PC-3 (cell line): Measurements from ENCODE around the gene ULBP1. TPM values are rescaled to one million over a fixed set of nuclear protein-coding genes. Genes with fewer than 3 reads are reported as not detected.
A peak's percentile ranks its signal among the peaks of the same experiment; 100 is the strongest.

Experiments used
- ATAC-seq: fragments of 200-7000 bp; cut with Tn5 transposase; 2 replicates; pipeline ENCODE4 v1.9.1; 2020; ENCODE audit warnings: mild to moderate bottlenecking, moderate library complexity
- BruUV-seq: library from RNA; stranded (reverse); fragments of 400-500 nt; replicated peaks from 2 replicates; lab custom pipeline; 2021; lab: Mats Ljungman, UMichigan
- CTCF ChIA-PET: fragments of 300-600 bp; sonication (Branson Sonifier 250); formaldehyde crosslinking; loops from one replicate; lab custom pipeline; 2022; ENCODE audit warnings: antibody characterized with exemption; lab: Charles Lee
- POLR2A ChIA-PET: fragments of 300-600 bp; sonication (Branson Sonifier 250); formaldehyde crosslinking; loops from one replicate; lab custom pipeline; 2022; ENCODE audit warnings: antibody characterized with exemption; ENCODE audit not compliant: unreplicated experiment; lab: Charles Lee
- DNase-seq: peaks from one replicate; pipeline ENCODE4 v3.0.0-alpha.2; 2015
- H2AFZ ChIP-seq: fragments of 300-600 bp; sonication (generic); 2 replicates; pipeline ENCODE4 v1.6.0; 2016; ENCODE audit warnings: antibody characterized with exemption, low read length
- H3F3A ChIP-seq: fragments of 300-600 bp; sonication (generic); one replicate; pipeline ENCODE4 v1.6.0; 2017; ENCODE audit warnings: antibody characterized with exemption, low read length, control low read depth, mild to moderate bottlenecking; ENCODE audit not compliant: unreplicated experiment
- H3K27ac ChIP-seq: fragments of 300-600 bp; sonication (generic); 2 replicates; pipeline ENCODE4 v1.5.1; 2016; ENCODE audit warnings: mild to moderate bottlenecking, low read length
- H3K27me3 ChIP-seq: fragments of 300-600 bp; sonication (generic); 2 replicates; pipeline ENCODE4 v1.6.1; 2016; ENCODE audit warnings: low read length, mixed read lengths
- H3K36me3 ChIP-seq: fragments of 300-600 bp; sonication (generic); 2 replicates; pipeline ENCODE4 v1.6.1; 2016; ENCODE audit warnings: low read depth, mixed run types, low read length, mixed read lengths
- H3K4me1 ChIP-seq: fragments of 300-600 bp; sonication (generic); 2 replicates; pipeline ENCODE4 v1.5.1; 2016; ENCODE audit warnings: low read length; ENCODE audit not compliant: insufficient read depth
- H3K4me2 ChIP-seq: fragments of 300-600 bp; sonication (generic); 2 replicates; pipeline ENCODE4 v1.6.0; 2016; ENCODE audit warnings: low read length
- H3K4me3 ChIP-seq: fragments of 300-600 bp; sonication (generic); 2 replicates; pipeline ENCODE4 v1.5.1; 2016; ENCODE audit warnings: mild to moderate bottlenecking, low read length, mixed read lengths
- H3K79me2 ChIP-seq: fragments of 300-600 bp; sonication (generic); 2 replicates; pipeline ENCODE4 v1.6.1; 2017; ENCODE audit warnings: low read length, mixed read lengths
- H3K9ac ChIP-seq: fragments of 300-600 bp; sonication (generic); 2 replicates; pipeline ENCODE4 v1.6.0; 2016; ENCODE audit warnings: mild to moderate bottlenecking, low read length
- H3K9me2 ChIP-seq: fragments of 300-600 bp; sonication (generic); replicated peaks from 2 replicates; pipeline ENCODE4 v1.6.1; 2016; ENCODE audit warnings: mixed run types, low read length, mixed read lengths
- H3K9me3 ChIP-seq: fragments of 300-600 bp; sonication (generic); 2 replicates; pipeline ENCODE4 v1.6.1; 2016; ENCODE audit warnings: low read length, mixed read lengths
- H4K20me1 ChIP-seq: fragments of 300-600 bp; sonication (generic); 2 replicates; pipeline ENCODE4 v1.6.1; 2016; ENCODE audit warnings: low read length, mixed read lengths
- CTCF ChIP-seq: fragments of 300-600 bp; sonication (generic); conservative IDR thresholded peaks from 2 replicates; pipeline ENCODE4 v1.5.1; 2017; ENCODE audit warnings: antibody characterized with exemption, low read depth, mild to moderate bottlenecking, low read length
- EZH2 ChIP-seq: fragments of 300-600 bp; sonication (generic); IDR thresholded peaks from one replicate; pipeline ENCODE4 v1.6.1; 2017; ENCODE audit warnings: antibody characterized with exemption, mild to moderate bottlenecking, low read length; ENCODE audit not compliant: unreplicated experiment
- EZH2phosphoT487 ChIP-seq: fragments of 300-600 bp; sonication (generic); IDR thresholded peaks from 2 replicates; pipeline ENCODE4 v1.6.1; 2018; ENCODE audit warnings: mild to moderate bottlenecking, antibody characterized with exemption, low read length, borderline replicate concordance
- intact Hi-C: fragments of 100-400 bp; cut with micrococcal nuclease; formaldehyde crosslinking; loops from 2 replicates; pipeline ENCODE4 v1.9.0; 2023
- total RNA-seq: library from RNA; depleted of rRNA; stranded (reverse); fragments of >200 nt; gene quantifications from 2 replicates; pipeline ENCODE4 v1.2.3, GENCODE V29; 2014

ULBP1 gene
- total RNA-seq, 1 experiment from 2014 or later = 0.87 TPM

GRCh38 chr6:149933461-149933860, 30.3 kb upstream of the ULBP1 start:
- CTCF ChIA-PET = no interaction called here
- no peaks in the 10 kb centered on the region for H3K36me3 ChIP-seq
- no peak overlapping the region for H3K4me3 ChIP-seq
- no peak for DNase-seq
- peaks cover 10% of the 10 kb centered on the region; the same call in 1 of the 2 replicates for H3K4me1 ChIP-seq
- no peaks in the 10 kb centered on the region for H3K79me2 ChIP-seq
- no peaks in the 10 kb centered on the region for H3K9me2 ChIP-seq
- H3K27ac ChIP-seq = no peak overlapping the region
- no peak overlapping the region for H3K9ac ChIP-seq
- ATAC-seq = no peak
- H2AFZ ChIP-seq = no peak overlapping the region
- intact Hi-C loops = no loop called here
- POLR2A ChIA-PET = no interaction called here
- BruUV-seq = no TSS peak
- H3F3A ChIP-seq = no peaks in the 10 kb centered on the region
- H3K4me2 ChIP-seq = no peak overlapping the region
- H3K9me3 ChIP-seq = no peaks in the 10 kb centered on the region
- H3K27me3 ChIP-seq = no peaks in the 10 kb centered on the region
- TF ChIP-seq EZH2 = no peak
- no peaks in the 10 kb centered on the region for H4K20me1 ChIP-seq

- BruUV-seq = no TSS peak
- ChIA-PET POLR2A (no interaction called here), CTCF (interaction anchor here (0.7 kb wide), 1 partner anchor 54 kb away, joined by 8 read pairs; no protein-coding TSS in a partner anchor)
- peak overlapping the region; percentile 26; the same call in 1 of the 2 replicates for H3K4me2 ChIP-seq
- no peaks in the 10 kb centered on the region for H3K9me2 ChIP-seq
- TF ChIP-seq EZH2 (no peak), EZH2phosphoT487 (no peak), CTCF (peak; percentile 78)
- intact Hi-C loops = loop anchor here (1.0 kb wide), 2 partner anchors 83 to 881 kb away; no protein-coding TSS in a partner anchor
- DNase-seq = peak; percentile 83
- H3K27me3 ChIP-seq = no peaks in the 10 kb centered on the region
- no peaks in the 10 kb centered on the region for H3K36me3 ChIP-seq
- ATAC-seq = peak; percentile 25; the same call in 1 of the 2 replicates
- no peak overlapping the region for H3K27ac ChIP-seq
- H3K4me1 ChIP-seq = peaks cover 17% of the 10 kb centered on the region; the same call in 1 of the 2 replicates
- H3K79me2 ChIP-seq = no peaks in the 10 kb centered on the region
- H2AFZ ChIP-seq = no peak overlapping the region
- no peak overlapping the region for H3K4me3 ChIP-seq
- no peak overlapping the region for H3K9ac ChIP-seq
- no peaks in the 10 kb centered on the region for H3F3A ChIP-seq
- no peaks in the 10 kb centered on the region for H3K9me3 ChIP-seq
- no peaks in the 10 kb centered on the region for H4K20me1 ChIP-seq
Observed at GRCh38 chr6:149934249-149935156, 29.2 kb upstream of the ULBP1 start.

- Histone ChIP-seq H3K9ac (no peak overlapping the region), H3F3A (no peaks in the 10 kb centered on the region), H3K4me3 (no peak overlapping the region), H2AFZ (no peak overlapping the region), H3K9me2 (no peaks in the 10 kb centered on the region), H3K27me3 (no peaks in the 10 kb centered on the region), H4K20me1 (no peaks in the 10 kb centered on the region), H3K4me1 (peaks cover 18% of the 10 kb centered on the region; the same call in 1 of the 2 replicates), H3K36me3 (no peaks in the 10 kb centered on the region), H3K9me3 (no peaks in the 10 kb centered on the region), H3K79me2 (no peaks in the 10 kb centered on the region), H3K27ac (no peak overlapping the region), H3K4me2 (peak overlapping the region; percentile 26)
- ATAC-seq (peak; percentile 35), DNase-seq (peak; percentile 60)
- no TSS peak for BruUV-seq
- intact Hi-C loops = no loop called here
- CTCF ChIA-PET = interaction anchor here (0.7 kb wide), 1 partner anchor 53 kb away, joined by 8 read pairs; no protein-coding TSS in a partner anchor
- TF ChIP-seq CTCF (no peak), EZH2phosphoT487 (no peak), EZH2 (no peak)
- POLR2A ChIA-PET = no interaction called here
Observed at GRCh38 chr6:149935246-149935645, 28.5 kb upstream of the ULBP1 start.
